Colonic mucosa (tissue), 4 donors: ENCODE results near the gene PRKCE. TPM values are rescaled to one million over a fixed set of nuclear protein-coding genes. Genes with fewer than 3 reads are reported as not detected.
A peak's percentile ranks its signal among the peaks of the same experiment; 100 is the strongest.

Source experiments
- DNase-seq: peaks from one replicate; pipeline ENCODE4 v3.0.0-alpha.2; 2020
- H3K27ac ChIP-seq: fragments of 200-600 bp; one replicate; pipeline ENCODE4 v1.8.0; 2021
- H3K27me3 ChIP-seq: fragments of 200-600 bp; one replicate; pipeline ENCODE4 v1.8.0; 2021
- H3K36me3 ChIP-seq: fragments of 200-600 bp; one replicate; pipeline ENCODE4 v1.8.0; 2021
- H3K4me1 ChIP-seq: fragments of 200-600 bp; one replicate; pipeline ENCODE4 v1.8.0; 2021; ENCODE audit warnings: mild to moderate bottlenecking
- H3K4me3 ChIP-seq: fragments of 200-600 bp; one replicate; pipeline ENCODE4 v1.8.0; 2021
- H3K9ac ChIP-seq, 2 donors: one replicate each; pipeline ENCODE4 v1.7.0; 2013; ENCODE audit warnings: control low read depth in 2 of 2, low read depth in 2 of 2, low read length in 2 of 2
- H3K9me3 ChIP-seq: fragments of 200-600 bp; one replicate; pipeline ENCODE4 v1.8.0; 2021
- intact Hi-C: fragments of 100-400 bp; cut with DNase I; formaldehyde crosslinking; loops from one replicate; pipeline ENCODE4 v1.14.1; 2022
- total RNA-seq, 2 donors: library from RNA; stranded (reverse); fragmentation: NEBNext Ultra II Directional in 1 of 2; extraction: Animal tissue kit (Norgen Biotek cat#: 25700) in 1 of 2; gene quantifications; one replicate each; pipeline ENCODE4 v1.2.1, GENCODE V29; 2021
- TF ChIP-seq, protein P1 (sequence below): fragments of 200-600 bp; IDR thresholded peaks from one replicate; pipeline ENCODE4 v1.8.0; 2022; ENCODE audit warnings: antibody characterized with exemption, mild to moderate bottlenecking
- donor health status: healthy.
- donor health status: DM: no; HTN: no; CAD: no.
- donor health status: DM: no; HTN: no; CAD: no.

PRKCE gene
- total RNA-seq, 2 donors from 2014 or later: 17.5 to 25.8 TPM

DNA sequence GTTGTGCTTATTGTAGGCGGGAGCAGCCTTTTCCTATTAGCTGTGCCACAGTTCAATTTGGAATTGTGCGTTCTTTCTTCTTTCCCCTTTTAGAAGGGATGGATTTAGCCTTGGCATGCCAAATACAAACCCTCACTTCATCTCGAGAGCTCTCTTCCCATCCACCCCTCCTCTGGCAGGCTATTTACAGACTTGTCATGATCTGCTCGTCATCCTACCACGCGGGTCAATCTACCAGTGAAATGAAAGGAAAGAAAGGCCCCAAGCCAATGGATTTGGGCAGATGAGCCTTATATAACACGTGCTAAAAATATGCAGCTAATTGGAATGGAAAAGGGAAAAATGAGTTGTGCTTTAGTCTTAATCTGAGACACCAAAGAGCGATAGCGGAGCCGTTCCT lies 277.5 kb downstream of the PRKCE start:
- Histone ChIP-seq H3K4me1 (no peaks in the 10 kb centered on the region), H3K27me3 (no peaks in the 10 kb centered on the region), H3K9ac (no peak overlapping the region), H3K27ac (no peak overlapping the region), H3K9me3 (no peaks in the 10 kb centered on the region), H3K36me3 (no peaks in the 10 kb centered on the region), H3K4me3 (no peak overlapping the region)
- intact Hi-C loops: no loop called here
- no peak for DNase-seq
- TF ChIP-seq, protein P1, sequence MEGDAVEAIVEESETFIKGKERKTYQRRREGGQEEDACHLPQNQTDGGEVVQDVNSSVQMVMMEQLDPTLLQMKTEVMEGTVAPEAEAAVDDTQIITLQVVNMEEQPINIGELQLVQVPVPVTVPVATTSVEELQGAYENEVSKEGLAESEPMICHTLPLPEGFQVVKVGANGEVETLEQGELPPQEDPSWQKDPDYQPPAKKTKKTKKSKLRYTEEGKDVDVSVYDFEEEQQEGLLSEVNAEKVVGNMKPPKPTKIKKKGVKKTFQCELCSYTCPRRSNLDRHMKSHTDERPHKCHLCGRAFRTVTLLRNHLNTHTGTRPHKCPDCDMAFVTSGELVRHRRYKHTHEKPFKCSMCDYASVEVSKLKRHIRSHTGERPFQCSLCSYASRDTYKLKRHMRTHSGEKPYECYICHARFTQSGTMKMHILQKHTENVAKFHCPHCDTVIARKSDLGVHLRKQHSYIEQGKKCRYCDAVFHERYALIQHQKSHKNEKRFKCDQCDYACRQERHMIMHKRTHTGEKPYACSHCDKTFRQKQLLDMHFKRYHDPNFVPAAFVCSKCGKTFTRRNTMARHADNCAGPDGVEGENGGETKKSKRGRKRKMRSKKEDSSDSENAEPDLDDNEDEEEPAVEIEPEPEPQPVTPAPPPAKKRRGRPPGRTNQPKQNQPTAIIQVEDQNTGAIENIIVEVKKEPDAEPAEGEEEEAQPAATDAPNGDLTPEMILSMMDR: no peak

DNA sequence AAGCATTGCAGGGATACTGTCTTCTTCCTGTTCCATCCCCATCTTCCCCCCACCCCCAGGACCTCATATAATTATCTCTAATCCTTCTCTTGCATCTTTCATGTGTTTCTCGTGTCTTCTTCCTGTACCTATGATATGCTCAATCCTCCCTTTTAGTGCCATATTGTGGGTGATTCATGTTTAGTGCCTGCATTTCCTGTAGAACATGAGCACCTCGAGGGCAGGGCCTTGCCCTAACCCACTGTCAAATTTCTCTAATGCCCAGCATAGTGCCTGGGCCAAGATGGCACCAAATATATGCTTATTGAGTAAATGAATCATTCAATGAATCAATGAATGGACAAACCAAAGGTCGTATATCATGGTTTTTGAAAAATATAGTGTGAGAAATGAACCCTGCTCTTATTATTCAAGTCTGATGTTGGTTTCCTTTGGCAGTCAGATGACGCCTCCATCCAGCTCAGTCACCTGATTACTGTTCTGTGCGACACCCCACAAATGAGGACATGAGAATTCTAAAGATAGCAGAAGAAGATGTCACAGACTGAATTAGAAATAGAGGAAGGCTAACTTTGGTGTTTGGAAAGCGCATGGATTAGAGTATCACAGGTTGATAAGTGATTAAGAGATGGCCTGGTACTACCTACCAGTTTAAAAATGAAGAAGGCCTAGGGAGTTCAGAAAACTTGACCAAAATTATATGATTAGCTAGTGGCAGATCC lies 278.4 kb downstream of the PRKCE start:
- Histone ChIP-seq H3K27me3 (no peaks in the 10 kb centered on the region), H3K9me3 (no peaks in the 10 kb centered on the region), H3K27ac (no peak overlapping the region), H3K9ac (no peak overlapping the region), H3K36me3 (no peaks in the 10 kb centered on the region), H3K4me3 (no peak overlapping the region), H3K4me1 (no peaks in the 10 kb centered on the region)
- TF ChIP-seq, protein P1: no peak
- DNase-seq: no peak
- intact Hi-C loops: no loop called here

DNA sequence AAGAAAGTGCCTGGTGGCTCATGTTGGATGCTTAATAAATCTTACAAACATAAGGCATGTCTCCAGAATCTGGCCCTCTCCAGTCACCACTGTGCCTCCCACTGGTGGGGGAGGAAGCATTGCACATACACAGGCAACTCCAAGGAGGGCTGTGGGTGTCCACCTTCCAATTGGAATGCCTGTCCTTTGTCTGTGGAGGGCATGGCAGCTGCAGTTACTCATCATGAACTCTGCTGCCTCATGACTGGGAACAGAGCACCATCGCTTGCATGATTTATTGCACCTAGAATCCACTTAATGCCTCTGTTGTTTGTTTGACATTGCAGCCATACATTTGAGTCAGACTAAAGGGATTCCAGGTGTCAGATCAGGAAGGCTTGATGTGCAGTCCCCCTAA lies 278.9 kb downstream of the PRKCE start:
- Histone ChIP-seq H3K4me3 (no peak overlapping the region), H3K9ac (no peak overlapping the region), H3K36me3 (no peaks in the 10 kb centered on the region), H3K9me3 (no peaks in the 10 kb centered on the region), H3K4me1 (no peaks in the 10 kb centered on the region), H3K27me3 (no peaks in the 10 kb centered on the region), H3K27ac (no peak overlapping the region)
- TF ChIP-seq, protein P1: no peak
- DNase-seq: no peak
- intact Hi-C loops: no loop called here

DNA sequence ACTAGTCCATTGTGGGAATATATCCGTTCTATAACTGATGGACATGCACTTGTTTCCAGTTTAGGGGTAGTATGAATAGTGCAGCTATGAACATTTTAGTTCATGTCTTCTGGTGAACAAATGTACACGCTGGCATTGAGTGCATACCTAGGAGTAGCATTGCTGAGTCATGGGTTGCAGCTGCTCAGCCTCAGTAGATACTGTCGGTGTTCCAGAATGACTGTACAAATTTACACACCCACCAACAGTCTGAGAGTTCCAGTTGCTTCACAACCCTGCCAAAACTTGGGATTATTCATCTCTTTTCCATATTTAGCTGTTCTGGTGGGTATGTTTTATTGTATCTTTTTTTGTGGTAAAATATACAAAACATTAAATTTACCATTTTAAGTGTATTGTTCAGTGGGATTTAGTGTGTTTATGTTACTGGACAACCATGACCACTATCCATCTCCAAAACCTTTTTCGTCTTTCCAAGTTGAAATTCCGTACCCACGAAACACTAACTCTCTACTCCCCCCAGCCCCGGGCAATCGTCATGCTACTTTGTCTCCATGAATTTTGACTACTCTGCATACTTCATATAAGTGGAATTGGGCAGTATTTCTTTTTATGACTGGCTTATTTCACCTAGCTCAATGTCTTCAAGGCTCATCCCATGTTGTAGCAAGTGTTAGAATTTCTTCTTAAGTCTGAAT lies 281.0 kb downstream of the PRKCE start:
- Histone ChIP-seq H3K9ac (no peak overlapping the region), H3K27me3 (no peaks in the 10 kb centered on the region), H3K36me3 (no peaks in the 10 kb centered on the region), H3K4me1 (peaks cover 5% of the 10 kb centered on the region), H3K4me3 (no peak overlapping the region), H3K9me3 (no peaks in the 10 kb centered on the region), H3K27ac (no peak overlapping the region)
- TF ChIP-seq, protein P1: no peak
- intact Hi-C loops: no loop called here
- DNase-seq: no peak

DNA sequence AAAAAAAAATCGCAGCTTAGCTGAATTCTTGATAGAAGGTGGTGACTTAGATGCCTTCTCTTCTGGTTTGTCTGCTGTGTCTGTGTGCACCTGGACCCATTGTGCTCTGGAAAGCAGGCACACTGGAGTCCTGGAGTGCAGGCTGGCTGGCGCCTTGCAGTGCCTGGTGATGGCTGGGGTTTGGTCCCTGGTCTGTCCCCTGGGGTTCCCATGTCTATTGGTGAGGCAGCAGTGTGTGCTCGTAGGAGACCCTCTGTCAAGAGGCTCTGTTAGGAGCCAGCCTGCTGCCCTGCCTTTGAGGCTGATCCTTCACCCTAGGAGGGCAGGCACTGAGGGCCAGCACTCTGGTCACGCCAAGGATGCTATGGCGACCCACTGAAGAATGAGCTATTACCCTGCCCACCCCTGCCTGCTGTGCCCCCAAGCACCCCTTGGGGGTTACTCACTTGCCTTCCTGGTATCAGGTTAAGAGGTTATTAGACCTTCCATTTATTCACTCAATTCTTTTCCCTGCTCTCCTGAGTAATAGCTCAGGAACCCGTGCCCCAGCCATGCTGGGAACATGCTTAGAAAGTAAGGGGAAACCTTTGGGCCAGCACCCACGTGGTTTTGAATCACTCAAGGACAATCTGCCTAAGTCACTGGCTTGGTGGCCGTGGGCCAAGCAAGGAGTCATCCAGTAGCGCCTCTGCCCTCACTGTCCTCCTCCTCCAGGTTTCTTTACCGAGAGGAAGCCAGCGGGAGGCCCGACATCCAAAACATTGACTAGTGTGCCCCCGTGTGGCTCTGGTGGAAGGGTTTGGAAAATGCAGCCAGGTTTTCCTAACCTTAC lies 284.5 kb downstream of the PRKCE start:
- peak; percentile 89 for DNase-seq
- intact Hi-C loops: loop anchor here (2.0 to 5.0 kb wide), 2 partner anchors 159 to 293 kb away; no protein-coding TSS in a partner anchor
- H3K9ac ChIP-seq: no peak overlapping the region
- H3K27ac ChIP-seq: no peak overlapping the region
- H3K4me1 ChIP-seq: peaks cover 5% of the 10 kb centered on the region
- H3K4me3 ChIP-seq: no peak overlapping the region
- H3K9me3 ChIP-seq: no peaks in the 10 kb centered on the region
- H3K27me3 ChIP-seq: no peaks in the 10 kb centered on the region
- TF ChIP-seq, protein P1: peak; percentile 62
- H3K36me3 ChIP-seq: no peaks in the 10 kb centered on the region
